IPS-11a (cell line): Measurements from ENCODE around the gene GEMIN5.
"Not testable (repeated sequence)": the region's sequence is repeated elsewhere in the genome, so short reads cannot be mapped to it uniquely, and the experiment has no call there.

Experiments used
- H3K4me3 ChIP-seq: one replicate; pipeline ENCODE4 v1.5.1; 2013; ENCODE audit warnings: low read depth, low read length, control low read depth

The GEMIN5 gene, protein sequence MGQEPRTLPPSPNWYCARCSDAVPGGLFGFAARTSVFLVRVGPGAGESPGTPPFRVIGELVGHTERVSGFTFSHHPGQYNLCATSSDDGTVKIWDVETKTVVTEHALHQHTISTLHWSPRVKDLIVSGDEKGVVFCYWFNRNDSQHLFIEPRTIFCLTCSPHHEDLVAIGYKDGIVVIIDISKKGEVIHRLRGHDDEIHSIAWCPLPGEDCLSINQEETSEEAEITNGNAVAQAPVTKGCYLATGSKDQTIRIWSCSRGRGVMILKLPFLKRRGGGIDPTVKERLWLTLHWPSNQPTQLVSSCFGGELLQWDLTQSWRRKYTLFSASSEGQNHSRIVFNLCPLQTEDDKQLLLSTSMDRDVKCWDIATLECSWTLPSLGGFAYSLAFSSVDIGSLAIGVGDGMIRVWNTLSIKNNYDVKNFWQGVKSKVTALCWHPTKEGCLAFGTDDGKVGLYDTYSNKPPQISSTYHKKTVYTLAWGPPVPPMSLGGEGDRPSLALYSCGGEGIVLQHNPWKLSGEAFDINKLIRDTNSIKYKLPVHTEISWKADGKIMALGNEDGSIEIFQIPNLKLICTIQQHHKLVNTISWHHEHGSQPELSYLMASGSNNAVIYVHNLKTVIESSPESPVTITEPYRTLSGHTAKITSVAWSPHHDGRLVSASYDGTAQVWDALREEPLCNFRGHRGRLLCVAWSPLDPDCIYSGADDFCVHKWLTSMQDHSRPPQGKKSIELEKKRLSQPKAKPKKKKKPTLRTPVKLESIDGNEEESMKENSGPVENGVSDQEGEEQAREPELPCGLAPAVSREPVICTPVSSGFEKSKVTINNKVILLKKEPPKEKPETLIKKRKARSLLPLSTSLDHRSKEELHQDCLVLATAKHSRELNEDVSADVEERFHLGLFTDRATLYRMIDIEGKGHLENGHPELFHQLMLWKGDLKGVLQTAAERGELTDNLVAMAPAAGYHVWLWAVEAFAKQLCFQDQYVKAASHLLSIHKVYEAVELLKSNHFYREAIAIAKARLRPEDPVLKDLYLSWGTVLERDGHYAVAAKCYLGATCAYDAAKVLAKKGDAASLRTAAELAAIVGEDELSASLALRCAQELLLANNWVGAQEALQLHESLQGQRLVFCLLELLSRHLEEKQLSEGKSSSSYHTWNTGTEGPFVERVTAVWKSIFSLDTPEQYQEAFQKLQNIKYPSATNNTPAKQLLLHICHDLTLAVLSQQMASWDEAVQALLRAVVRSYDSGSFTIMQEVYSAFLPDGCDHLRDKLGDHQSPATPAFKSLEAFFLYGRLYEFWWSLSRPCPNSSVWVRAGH (N-terminal part only)

DNA sequence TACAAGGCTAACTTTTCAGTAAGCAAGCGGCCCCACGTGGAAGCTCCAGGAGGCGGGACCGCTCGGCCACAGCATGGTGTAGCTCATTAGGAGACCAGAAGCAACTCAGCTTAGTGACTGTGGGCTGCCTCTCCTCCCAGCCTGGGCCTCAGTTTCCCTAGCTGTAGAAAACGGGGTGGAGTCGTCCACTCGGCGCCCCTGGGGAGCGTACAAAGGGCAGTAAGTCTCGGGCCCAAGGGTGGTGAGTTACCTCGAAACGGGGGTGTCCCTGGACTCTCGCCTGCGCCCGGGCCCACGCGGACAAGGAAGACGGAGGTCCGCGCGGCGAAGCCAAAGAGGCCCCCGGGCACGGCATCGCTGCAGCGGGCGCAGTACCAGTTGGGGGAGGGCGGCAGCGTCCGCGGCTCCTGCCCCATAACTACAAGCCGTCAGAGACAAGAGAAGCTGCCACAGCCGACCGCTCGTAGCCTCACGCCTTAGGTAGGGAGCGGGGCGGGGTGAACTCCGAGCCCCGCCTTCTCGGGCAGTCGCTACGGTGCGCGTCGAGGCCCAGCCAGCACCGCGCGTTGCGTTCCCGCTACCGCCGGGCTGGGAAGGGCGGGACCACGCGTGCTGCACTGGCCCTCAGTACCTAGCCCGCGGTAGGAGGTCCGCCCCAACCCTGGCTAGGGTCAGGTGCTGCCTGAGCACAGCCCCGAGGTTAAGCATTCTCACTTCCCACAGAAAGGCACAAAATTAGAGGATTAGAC, at the start of gene GEMIN5:
GEMIN5 (minus strand) TSS at position 494 of the 749 bp plus-strand sequence; CDS start at position 416, 78 bp downstream.
- peak within 1 kb of the TSS; percentile 94 for H3K4me3 ChIP-seq

DNA sequence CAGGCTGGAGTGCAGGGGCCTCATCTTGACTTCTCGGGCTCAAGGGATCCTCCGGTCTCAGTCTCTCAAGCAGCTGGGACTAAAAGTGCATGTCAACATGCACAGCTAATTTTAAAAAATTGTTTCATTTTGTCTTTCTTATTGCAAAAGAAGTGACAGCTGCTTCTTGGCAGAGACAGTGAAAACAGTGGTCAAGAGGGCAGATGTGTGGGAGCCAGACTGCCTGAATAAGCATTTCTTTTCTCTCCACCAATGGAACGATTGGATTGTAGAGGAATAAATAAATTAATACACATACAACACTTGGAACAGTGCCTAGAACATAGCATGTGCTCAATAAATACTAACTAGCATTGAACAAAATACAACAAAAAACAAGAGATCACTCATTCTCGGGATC, 48.1 kb upstream of the GEMIN5 start:
- no peak overlapping the region for H3K4me3 ChIP-seq

GRCh38 chr5:154984946-154985516, 47.0 kb upstream of the GEMIN5 start:
- H3K4me3 ChIP-seq = no peak overlapping the region

- not testable (repeated sequence) for H3K4me3 ChIP-seq
Observed at GRCh38 chr5:154978294-154978693, 40.3 kb upstream of the GEMIN5 start.

DNA sequence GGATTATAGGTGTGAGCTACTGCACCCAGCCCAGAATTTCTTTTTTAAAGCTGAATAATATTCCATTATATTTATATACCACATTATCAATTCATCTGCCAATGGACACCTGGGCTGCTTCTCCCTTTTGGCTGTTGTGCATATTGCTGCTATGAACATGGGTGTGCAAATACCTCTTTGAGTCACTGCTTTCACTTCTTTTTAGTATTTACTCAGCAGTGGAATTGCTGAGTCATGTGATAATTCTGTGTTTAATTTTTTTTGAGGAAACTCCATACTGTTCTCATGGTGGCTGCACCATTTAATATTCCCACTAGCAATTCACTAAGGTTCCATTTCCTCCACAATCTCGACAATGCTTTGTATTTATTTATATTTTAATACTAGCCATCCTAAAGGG, 39.4 kb upstream of the GEMIN5 start:
- H3K4me3 ChIP-seq = no peak overlapping the region

DNA sequence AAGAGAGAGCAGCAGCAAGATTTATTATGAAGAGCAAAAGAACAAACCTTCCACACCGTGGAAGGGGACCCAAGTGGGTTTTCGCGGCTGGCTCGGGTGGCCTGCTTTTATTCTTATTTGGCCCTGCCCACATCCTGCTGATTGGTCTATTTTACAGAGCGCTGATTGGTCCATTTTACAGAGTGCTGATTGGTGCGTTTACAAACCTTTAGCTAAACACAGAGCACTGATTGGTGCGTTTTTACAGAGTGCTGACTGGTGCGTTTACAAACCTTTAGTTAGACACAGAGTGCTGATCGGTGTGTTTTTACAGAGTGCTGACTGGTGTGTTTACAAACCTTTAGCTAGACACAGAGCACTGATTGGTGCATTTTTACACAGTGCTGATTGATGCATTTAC, 38.1 kb upstream of the GEMIN5 start:
- H3K4me3 ChIP-seq = not testable (repeated sequence)

DNA sequence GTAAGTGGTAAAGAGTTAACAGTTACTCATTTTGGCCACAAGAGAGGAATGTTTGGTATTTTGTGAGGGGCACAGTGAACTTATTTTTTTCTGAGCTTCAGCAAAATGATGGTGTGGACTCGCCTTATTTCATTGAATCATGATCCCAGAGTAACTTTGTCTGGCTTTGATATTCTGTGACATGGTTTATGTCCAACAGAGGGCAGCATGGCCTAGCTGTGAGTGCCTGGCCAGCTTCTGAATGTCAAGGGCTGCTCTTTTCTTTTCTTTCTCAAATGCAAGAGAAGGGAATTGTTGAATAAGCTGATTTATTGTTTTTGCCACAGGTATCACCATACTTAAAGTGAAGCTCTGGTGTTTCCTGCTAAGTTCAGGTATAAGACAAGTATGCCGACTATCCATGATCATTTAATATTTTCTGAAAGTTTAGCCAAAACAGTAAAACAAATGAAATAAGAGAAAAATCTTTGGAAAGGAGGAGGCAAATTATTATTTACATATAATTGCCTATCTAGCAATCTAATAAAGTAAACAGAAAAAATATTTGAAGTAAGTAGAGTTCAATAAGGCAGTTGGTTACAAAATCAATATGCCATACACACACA, 34.6 kb upstream of the GEMIN5 start:
- H3K4me3 ChIP-seq = no peak overlapping the region

DNA sequence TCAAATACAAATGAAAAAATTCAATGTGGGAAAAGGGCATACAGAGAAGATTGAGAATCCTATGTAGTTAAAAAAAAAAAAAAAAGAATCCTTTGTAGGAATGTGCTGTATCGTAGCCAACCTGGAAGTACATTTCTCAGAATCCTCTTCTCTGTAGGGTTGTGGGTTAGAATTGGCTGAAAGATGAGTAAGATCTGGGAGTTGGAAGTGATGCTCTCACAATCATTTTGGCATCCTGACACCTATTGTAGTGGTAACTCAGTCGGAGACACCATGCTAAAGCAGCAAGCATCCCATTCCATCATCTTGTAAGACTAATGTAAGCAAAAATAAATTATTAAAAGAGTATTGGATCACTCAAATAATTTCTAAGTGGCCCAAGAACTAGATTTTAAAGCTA, 33.5 kb upstream of the GEMIN5 start:
- H3K4me3 ChIP-seq = no peak overlapping the region

DNA sequence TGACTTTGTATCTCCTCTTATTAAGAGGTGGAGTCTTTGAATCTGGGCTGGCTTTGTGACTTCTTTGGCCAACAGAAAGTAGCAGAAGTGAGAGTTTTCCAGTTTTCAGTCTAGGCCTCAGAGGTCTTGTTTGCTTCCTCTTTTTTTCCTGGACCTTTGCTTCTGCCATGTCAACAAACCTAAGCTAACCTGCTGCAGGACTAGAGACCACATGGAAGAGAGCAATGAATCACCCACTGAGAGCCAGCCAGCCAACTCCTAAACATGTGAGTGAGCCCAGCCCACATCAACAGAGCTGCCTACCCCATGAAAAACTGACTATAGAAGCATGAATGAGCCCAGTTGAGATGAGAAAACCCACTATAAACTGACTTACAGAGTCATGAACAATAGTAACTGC, 32.7 kb upstream of the GEMIN5 start:
- H3K4me3 ChIP-seq = no peak overlapping the region

- H3K4me3 ChIP-seq = no peak overlapping the region
Observed at GRCh38 chr5:154968953-154969352, 30.9 kb upstream of the GEMIN5 start.

DNA sequence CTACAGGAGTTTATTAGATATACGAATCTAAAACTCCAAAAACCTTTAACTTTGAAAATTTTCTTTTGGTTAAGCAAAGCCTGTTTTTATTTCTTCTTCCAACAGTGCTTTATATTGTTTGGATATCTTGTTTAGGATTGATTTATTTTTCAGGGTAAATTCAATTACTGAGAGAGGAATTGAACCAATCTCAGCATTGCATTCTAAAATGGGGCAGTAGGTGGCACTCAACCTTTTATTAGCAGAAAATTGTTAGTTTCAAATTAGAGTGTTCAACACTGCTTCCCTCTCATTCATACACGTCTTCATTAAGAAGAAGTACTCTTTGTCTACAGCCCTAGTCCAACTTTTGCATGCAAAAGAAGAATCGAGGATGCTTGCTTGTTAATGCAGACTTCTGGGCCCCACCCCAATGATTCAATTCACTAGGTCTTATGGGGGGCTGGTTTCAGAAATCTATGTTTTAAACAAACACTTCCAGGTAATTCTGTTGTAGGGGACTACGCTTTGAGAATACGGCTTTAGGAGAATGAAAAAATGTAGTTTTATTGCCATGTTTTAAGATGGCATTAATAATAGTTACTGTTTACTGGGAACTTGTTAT, 29.5 kb upstream of the GEMIN5 start:
- no peak overlapping the region for H3K4me3 ChIP-seq

DNA sequence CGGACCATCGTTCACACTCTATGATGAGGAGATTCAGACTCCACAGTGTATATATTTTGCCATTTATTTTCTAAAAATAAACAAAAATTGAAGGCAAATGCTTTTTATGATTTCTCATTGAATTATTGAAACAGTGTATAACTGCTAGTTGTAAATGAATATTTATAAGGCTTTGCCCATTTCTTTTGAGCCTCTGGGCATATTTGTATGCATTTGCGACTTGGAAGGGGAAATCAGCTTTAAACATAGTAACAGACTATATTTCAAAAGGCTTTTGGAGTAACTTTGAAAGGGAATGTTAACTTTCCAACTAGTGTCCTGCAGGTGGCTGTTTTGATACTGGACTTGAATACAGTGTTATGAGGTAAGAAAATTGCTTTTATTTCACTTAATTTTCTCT, 28.9 kb upstream of the GEMIN5 start:
- H3K4me3 ChIP-seq = no peak overlapping the region

GRCh38 chr5:154966081-154966841, 28.2 kb upstream of the GEMIN5 start:
- no peak overlapping the region for H3K4me3 ChIP-seq

GRCh38 chr5:154962494-154962893, 24.5 kb upstream of the GEMIN5 start:
- H3K4me3 ChIP-seq = no peak overlapping the region

GRCh38 chr5:154956712-154957111, 18.7 kb upstream of the GEMIN5 start:
- no peak overlapping the region for H3K4me3 ChIP-seq

DNA sequence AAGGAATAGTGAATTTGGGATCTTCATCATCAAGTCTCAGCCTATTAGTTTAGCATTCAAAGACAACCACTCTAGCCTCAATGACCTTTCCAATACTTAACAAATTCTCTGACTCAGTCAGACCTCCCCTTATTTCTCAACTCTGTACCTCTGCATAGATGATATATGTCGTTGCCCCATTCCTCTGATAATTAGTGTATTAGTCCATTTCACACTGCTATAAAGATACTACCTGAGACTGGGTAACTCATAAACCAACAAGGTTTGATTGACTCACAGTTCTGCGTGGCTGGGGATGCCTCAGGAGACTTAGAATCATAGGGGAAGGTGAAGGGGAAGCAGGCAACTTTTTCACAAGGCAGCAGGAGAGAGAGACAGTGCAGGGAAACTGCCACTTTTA, 11.8 kb upstream of the GEMIN5 start:
- no peak overlapping the region for H3K4me3 ChIP-seq

DNA sequence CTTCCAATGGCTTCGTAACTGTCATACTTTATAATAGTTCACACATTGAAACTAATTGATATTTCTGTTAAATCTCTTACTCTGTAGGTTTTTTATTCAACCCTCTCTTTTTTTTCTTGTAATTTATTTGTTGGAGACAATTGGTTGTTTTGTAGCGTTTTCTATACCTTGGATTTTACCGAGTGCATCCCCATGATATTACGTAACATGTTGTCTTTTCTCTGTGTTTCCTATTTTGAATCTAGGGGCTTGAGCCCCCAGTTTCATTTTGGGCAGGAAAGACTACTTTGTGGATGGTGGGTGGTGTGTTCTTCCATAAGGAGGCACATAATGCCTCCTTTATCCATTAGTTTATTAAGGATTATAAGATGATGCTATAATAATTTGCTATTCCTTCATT, 10.3 kb upstream of the GEMIN5 start:
- H3K4me3 ChIP-seq = no peak overlapping the region

- H3K4me3 ChIP-seq = no peak overlapping the region
Observed at GRCh38 chr5:154947778-154948177, 9.8 kb upstream of the GEMIN5 start.
